Upper lobe of right lung (tissue), 1 donor: Measurements from ENCODE around the gene MGRN1. TPM values are rescaled to one million over a fixed set of nuclear protein-coding genes. Genes with fewer than 3 reads are reported as not detected.

Experiments
- ATAC-seq: fragments of 200-7000 bp; cut with Tn5 transposase; one replicate; pipeline ENCODE4 v1.9.1; 2020; ENCODE audit warnings: mild to moderate bottlenecking, moderate library complexity
- DNase-seq: peaks from one replicate; pipeline ENCODE4 v3.0.0-alpha.2; 2020
- H3K27ac ChIP-seq: fragments of 200-600 bp; one replicate; pipeline ENCODE4 v1.8.0; 2022
- H3K27me3 ChIP-seq: fragments of 200-600 bp; one replicate; pipeline ENCODE4 v1.8.0; 2022; ENCODE audit warnings: mild to moderate bottlenecking
- H3K36me3 ChIP-seq: fragments of 200-600 bp; one replicate; pipeline ENCODE4 v1.8.0; 2022
- H3K4me1 ChIP-seq: fragments of 200-600 bp; one replicate; pipeline ENCODE4 v1.8.0; 2022
- H3K4me3 ChIP-seq: fragments of 200-600 bp; one replicate; pipeline ENCODE4 v1.8.0; 2022; ENCODE audit warnings: mild to moderate bottlenecking
- H3K9me3 ChIP-seq: fragments of 200-600 bp; one replicate; pipeline ENCODE4 v1.8.0; 2022
- intact Hi-C: fragments of 100-400 bp; cut with DNase I; formaldehyde crosslinking; loops from one replicate; pipeline ENCODE4 v1.11.0; 2022
- total RNA-seq: library from RNA; stranded (reverse); fragmentation: NEBNext Ultra II Directional; extraction: Animal tissue kit (Norgen Biotek cat#: 25700); gene quantifications from one replicate; pipeline ENCODE4 v1.2.1, GENCODE V29; 2021
- TF ChIP-seq, protein P1 (sequence below): fragments of 200-600 bp; IDR thresholded peaks from one replicate; pipeline ENCODE4 v1.8.0; 2022; ENCODE audit warnings: antibody characterized with exemption
- donor health status: DM: no; HTN: yes; CAD: no; lungs with severe emphysema.

Gene MGRN1
- total RNA-seq, 1 donor from 2014 or later, result 81.3 TPM

DNA sequence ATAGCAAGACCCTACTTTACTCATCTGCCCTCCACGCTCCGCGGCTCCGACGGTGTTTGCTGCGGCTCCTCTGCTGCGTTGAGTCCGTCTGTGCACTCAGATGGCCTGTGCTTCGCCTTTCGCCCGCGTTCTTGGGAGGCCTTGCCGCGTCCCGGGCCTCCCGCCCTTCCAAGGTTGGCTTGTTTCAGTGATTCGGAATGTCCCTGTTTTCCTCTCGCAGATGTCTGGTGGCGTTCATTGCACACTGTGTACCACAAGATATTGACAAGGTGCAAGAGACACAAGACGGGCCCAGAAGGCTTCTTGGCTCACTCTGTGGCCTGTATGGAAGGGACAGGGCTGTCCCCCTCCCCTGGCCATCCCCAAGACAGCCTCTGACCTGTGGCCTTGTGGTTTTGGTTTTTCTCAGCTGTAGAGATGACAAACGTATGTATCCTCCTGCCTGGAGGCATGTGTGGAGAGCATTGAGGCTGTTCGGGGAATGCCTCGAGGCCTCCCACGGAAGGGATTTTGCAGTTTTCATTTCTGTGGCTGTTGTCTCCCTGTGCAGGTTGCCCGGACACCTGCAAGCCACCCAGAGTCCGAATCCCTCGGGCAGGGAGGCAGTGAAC lies 15.4 kb downstream of the MGRN1 start:
- DNase-seq (no peak), ATAC-seq (peak; percentile 19)
- peak overlapping the region; percentile 58 for H3K27ac ChIP-seq
- TF ChIP-seq, protein P1, sequence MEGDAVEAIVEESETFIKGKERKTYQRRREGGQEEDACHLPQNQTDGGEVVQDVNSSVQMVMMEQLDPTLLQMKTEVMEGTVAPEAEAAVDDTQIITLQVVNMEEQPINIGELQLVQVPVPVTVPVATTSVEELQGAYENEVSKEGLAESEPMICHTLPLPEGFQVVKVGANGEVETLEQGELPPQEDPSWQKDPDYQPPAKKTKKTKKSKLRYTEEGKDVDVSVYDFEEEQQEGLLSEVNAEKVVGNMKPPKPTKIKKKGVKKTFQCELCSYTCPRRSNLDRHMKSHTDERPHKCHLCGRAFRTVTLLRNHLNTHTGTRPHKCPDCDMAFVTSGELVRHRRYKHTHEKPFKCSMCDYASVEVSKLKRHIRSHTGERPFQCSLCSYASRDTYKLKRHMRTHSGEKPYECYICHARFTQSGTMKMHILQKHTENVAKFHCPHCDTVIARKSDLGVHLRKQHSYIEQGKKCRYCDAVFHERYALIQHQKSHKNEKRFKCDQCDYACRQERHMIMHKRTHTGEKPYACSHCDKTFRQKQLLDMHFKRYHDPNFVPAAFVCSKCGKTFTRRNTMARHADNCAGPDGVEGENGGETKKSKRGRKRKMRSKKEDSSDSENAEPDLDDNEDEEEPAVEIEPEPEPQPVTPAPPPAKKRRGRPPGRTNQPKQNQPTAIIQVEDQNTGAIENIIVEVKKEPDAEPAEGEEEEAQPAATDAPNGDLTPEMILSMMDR, result no peak
- intact Hi-C loops, result no loop called here
- H3K36me3 ChIP-seq, result peaks cover 12% of the 10 kb centered on the region
- H3K4me3 ChIP-seq, result no peak overlapping the region
- no peaks in the 10 kb centered on the region for H3K9me3 ChIP-seq
- peaks cover 15% of the 10 kb centered on the region for H3K4me1 ChIP-seq
- no peaks in the 10 kb centered on the region for H3K27me3 ChIP-seq

DNA sequence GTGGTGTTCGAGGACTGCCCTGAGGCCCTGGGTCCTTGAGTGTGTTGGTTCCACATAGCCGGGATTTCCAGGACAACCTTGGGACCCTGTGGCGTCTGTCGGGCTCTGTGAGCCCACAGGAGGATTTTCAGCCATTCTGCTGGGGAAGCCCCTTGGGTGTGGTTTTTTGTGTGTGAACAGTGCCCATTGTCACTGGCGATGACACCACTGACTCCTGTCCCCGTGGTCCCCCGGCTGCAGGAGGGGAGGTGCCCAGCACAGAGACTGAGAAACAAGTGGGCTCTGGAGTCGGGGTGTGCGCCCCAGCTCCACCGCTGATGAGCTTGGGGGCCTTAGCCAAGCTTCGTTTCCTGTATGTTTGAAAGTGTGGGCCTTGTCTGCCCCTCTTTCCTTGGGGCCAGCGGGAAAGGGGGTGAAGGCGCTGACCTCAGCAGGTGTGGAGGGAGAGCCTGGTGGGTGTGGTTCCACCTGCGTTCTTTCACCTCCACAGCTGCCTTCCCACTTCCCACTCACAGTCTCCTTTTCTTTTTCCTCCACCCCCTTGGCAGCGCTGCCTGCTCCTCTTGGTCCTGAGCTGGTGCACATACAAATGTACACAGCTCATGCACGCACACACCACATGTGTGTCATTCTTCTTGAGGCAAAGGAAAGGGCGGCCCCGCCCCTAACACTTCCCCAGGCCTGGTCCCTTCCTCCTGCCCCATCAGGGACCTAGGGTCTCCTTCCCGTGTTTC lies 16.1 kb downstream of the MGRN1 start:
- no peaks in the 10 kb centered on the region for H3K9me3 ChIP-seq
- DNase-seq (no peak), ATAC-seq (peak; percentile 77)
- intact Hi-C loops, result no loop called here
- H3K36me3 ChIP-seq, result peaks cover 6% of the 10 kb centered on the region
- peaks cover 15% of the 10 kb centered on the region for H3K4me1 ChIP-seq
- H3K4me3 ChIP-seq, result no peak overlapping the region
- H3K27me3 ChIP-seq, result no peaks in the 10 kb centered on the region
- H3K27ac ChIP-seq, result peak overlapping the region; percentile 58
- TF ChIP-seq, protein P1, result no peak

DNA sequence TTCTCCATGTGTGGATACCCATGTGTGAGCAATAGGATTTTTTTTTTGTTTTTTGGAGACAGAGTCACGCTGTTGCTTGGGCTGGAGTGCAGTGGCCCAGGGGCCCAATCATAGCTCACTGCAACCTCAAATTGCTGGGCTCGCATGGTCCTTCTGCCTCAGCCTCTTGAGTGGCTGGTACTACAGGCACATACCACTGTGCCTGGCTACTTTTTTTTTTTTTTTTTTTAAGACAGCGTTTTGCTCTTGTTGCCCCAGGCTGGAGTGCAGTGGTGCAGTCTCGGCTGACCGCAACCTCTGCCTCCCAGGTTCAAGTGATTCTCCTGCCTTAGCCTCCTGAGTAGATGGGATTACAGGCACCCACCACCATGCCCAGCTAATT lies 16.7 kb downstream of the MGRN1 start:
- Histone ChIP-seq H3K4me1 (peaks cover 15% of the 10 kb centered on the region), H3K9me3 (no peaks in the 10 kb centered on the region), H3K36me3 (peaks cover under 1% of the 10 kb centered on the region), H3K27me3 (no peaks in the 10 kb centered on the region), H3K27ac (peak overlapping the region; percentile 58), H3K4me3 (no peak overlapping the region)
- ATAC-seq (peak; percentile 66), DNase-seq (no peak)
- intact Hi-C loops, result no loop called here
- TF ChIP-seq, protein P1, result no peak

DNA sequence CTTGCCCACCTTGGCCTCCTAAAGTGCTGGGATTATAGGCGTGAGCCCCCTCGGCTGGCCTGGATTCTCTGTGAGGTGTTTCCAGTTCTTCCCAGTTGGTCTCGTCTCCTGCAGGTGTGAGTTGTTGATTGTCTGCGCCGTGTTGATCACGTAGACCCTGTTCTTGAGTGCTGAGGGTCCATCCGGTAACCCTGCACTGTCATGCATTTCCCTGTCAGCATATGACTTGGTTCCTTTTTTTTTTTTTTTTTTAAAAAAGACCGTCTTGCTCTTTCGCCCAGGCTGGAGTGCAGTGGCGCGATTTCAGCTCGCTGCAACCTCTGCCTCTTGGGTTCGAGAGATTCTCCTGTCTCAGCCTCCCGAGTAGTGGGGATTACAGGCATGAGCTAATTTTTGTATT lies 17.3 kb downstream of the MGRN1 start:
- H3K36me3 ChIP-seq, result no peaks in the 10 kb centered on the region
- ATAC-seq (no peak), DNase-seq (no peak)
- no peaks in the 10 kb centered on the region for H3K9me3 ChIP-seq
- peaks cover 15% of the 10 kb centered on the region for H3K4me1 ChIP-seq
- intact Hi-C loops, result no loop called here
- TF ChIP-seq, protein P1, result no peak
- H3K27ac ChIP-seq, result peak overlapping the region; percentile 47
- no peaks in the 10 kb centered on the region for H3K27me3 ChIP-seq
- H3K4me3 ChIP-seq, result no peak overlapping the region

DNA sequence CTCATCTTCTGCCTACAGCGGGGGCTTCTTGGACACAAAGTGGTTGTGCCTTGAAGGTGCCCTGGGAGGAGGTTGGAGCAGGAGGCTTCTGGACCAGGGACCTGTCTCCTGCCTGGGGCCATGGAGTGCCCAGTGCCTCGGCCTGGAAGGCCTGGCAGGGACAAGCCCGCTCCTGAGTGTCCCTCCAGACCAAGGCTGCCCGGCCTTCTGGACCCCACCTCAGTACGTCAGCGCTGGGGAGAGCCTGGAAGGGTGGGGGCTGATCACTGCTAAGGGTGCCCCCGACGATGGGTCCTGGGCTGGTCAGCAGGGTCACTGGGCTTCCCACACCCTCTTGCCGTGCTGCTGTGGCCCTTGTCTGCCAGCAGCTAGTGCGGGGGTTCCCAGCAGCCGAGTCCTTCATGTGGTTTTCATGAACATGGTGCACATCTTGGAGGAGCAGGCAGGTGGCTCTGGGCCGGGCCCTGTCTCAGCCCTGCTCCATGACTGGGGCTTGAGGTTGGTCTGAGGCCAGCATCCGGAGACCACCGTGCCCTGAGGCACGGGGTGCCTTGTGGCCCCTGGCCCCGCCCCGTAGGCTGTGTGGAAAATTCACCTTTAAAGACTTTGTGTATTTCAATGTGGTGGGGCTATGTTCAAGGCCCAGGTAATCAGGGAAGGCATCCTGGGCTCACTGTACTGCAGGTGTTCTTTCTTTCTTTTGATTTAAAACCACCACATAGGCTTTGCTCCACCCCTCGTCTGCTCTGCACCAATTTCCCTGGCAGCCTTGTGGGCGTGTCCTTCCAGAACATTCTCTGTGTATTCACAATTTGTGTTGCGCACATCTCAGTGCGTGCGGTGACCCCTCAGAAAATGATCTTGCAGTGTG lies 22.4 kb downstream of the MGRN1 start:
- Histone ChIP-seq H3K27me3 (no peaks in the 10 kb centered on the region), H3K36me3 (peaks cover 15% of the 10 kb centered on the region), H3K4me3 (no peak overlapping the region), H3K4me1 (peaks cover 10% of the 10 kb centered on the region), H3K9me3 (no peaks in the 10 kb centered on the region), H3K27ac (no peak overlapping the region)
- DNase-seq (no peak), ATAC-seq (no peak)
- intact Hi-C loops, result no loop called here
- TF ChIP-seq, protein P1, result no peak
